Heart right ventricle (tissue), 16 donors: ENCODE measurements around the gene UQCC5. TPM values are rescaled to one million over a fixed set of nuclear protein-coding genes. Genes with fewer than 3 reads are reported as not detected.

Experiments
- ATAC-seq, 8 donors: fragments of 200-7000 bp; cut with Tn5 transposase; one replicate each; pipeline ENCODE4 v1.9.1; 2020; ENCODE audit warnings: mild to moderate bottlenecking in 8 of 8, moderate library complexity in 8 of 8, moderate number of reproducible peaks in 1 of 8
- DNase-seq, 2 donors: peaks; one replicate each; pipeline ENCODE4 v3.0.0-alpha.2; 2020
- H3K27ac ChIP-seq, 10 donors: fragments of 200-600 bp; sonication (generic) in 2 of 10; one replicate each; pipeline versions ENCODE4 v1.5.0 to v1.8.0; 2020 to 2022; ENCODE audit warnings: mild to moderate bottlenecking in 3 of 10
- H3K27me3 ChIP-seq, 7 donors: fragments of 200-600 bp; one replicate each; pipeline ENCODE4 v1.8.0; 2021 to 2022; ENCODE audit warnings: mild to moderate bottlenecking in 2 of 7
- H3K36me3 ChIP-seq, 9 donors: fragments of 200-600 bp; sonication (generic) in 1 of 9; one replicate each; pipeline versions ENCODE4 v1.5.0 to v1.8.0; 2020 to 2022; ENCODE audit warnings: mild to moderate bottlenecking in 2 of 9
- H3K4me1 ChIP-seq, 9 donors: fragments of 200-600 bp; sonication (generic) in 1 of 9; one replicate each; pipeline versions ENCODE4 v1.5.0 to v1.8.0; 2020 to 2022; ENCODE audit warnings: mild to moderate bottlenecking in 4 of 9
- H3K4me3 ChIP-seq, 10 donors: fragments of 200-600 bp; sonication (generic) in 2 of 10; one replicate each; pipeline versions ENCODE4 v1.5.0 to v1.8.0; 2020 to 2022; ENCODE audit warnings: mild to moderate bottlenecking in 7 of 10, moderate library complexity in 2 of 10
- H3K9me3 ChIP-seq, 11 donors: fragments of 200-600 bp in 10 of 11; sonication (generic) in 2 of 11; one replicate each; pipeline versions ENCODE4 v1.5.0 to v1.8.0; 2013 to 2022; ENCODE audit warnings: mild to moderate bottlenecking in 2 of 11, control low read depth in 1 of 11, moderate library complexity in 1 of 11
- WGBS, 2 donors: extraction: QIAGEN DNeasy Blood & Tissue Kit; methylation state at CpG; one replicate each; pipeline ENCODE4 v1.1.7; 2013; ENCODE audit warnings: inconsistent platforms in 1 of 2; 5-methylcytosine and 5-hydroxymethylcytosine counted together
- intact Hi-C, 10 donors: fragments of 100-400 bp; cut with DNase I; formaldehyde crosslinking; loops; one replicate each; pipeline versions ENCODE4 v1.11.1 to v1.14.2; 2022
- polyA plus RNA-seq, 2 donors: library from polyadenylated mRNA; stranded (reverse); fragments of 200-250 nt; gene quantifications; one replicate each; pipeline ENCODE4 v1.2.3, GENCODE V29; 2013
- total RNA-seq, 10 donors: library from RNA; stranded (reverse); fragmentation: NEBNext Ultra II Directional in 3 of 10; extraction: Animal tissue kit (Norgen Biotek cat#: 25700) in 3 of 10; gene quantifications; one replicate each; pipeline versions ENCODE4 v1.2.1 to v1.2.4, GENCODE V29; 2021 to 2023
- TF ChIP-seq, protein P1 (sequence below), 9 donors: fragments of 200-600 bp; sonication (generic) in 2 of 9; IDR thresholded peaks; one replicate each; pipeline versions ENCODE4 v1.5.0 to v1.8.0; 2021 to 2022; ENCODE audit warnings: antibody characterized with exemption in 9 of 9, mild to moderate bottlenecking in 5 of 9, moderate library complexity in 1 of 9
- donor health status: Arrhythmogenic right ventricular cardiomyopathy.
- donor health status: ischemic (EF 13 %, LVEDD 7.1; RV severe dilation, severe dysfunction).
- donor health status: healthy with polysubstance abuse.
- donor health status: DM: no; HTN: yes; CAD: no.
- donor health status: DM: no; HTN: no; CAD: no.
- donor health status: ischemic (EF 25% LVEDD 6.9; RV normal size, moderate dysfunction).
- donor health status: ischemic (EF 25% LVEDD 5.7; RV mildly dilated, moderate dysfunction).
- donor health status: healthy.
- donor health status: DM: yes; HTN: yes; CAD: no.
- donor health status: Ischemic cardiomyopathy.
- donor health status: ischemic (EF 35%, LVEDD 5.7; RV mildly dilated, moderate dysfunction).
- donor health status: nonischemic (EF 11% LVEDD 7.7; RV severe dilation, severe dysfunction).
- donor health status: DM: yes; HTN: yes; CAD: no.
- donor health status: PGD.
- donor health status: ischemic (EF 29% LVEDD 5.4; RV normal size, mild dysfunction).
- donor health status: nonischemic (EF 23%, LVEDD 6.1; RV moderate dilation, normal function).

UQCC5 gene
- total and polyA plus RNA-seq, 12 donors, result 30.2 to 147 (median 70.3) TPM

DNA sequence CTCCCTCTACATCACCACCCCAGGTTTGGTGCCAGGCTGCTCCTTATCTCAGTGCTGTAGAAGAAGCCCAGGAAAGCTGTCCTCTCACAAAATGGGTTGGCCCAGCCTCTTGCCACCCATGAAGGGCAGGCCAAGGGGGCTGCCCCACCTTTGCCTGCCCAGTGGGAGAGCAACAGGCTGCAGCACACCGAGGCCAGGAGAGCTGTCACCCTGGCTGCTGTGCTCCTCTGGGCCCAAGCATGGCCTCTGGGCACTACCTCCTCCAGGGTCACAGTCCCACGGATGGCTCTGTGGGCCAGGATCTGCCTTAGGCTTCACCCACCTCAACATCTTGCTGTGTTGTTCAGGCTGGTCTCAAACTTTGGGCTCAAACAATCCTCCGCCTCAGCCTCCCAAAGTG, 47.7 kb upstream of the UQCC5 start:
- intact Hi-C loops, result no loop called here
- WGBS, 2 donors, result 80% methylated on average over 3 of the region's 3 CpGs
- H3K9me3 ChIP-seq, result no peaks in the 10 kb centered on the region
- H3K4me1 ChIP-seq, result peaks cover 18 to 69% (median 59%) of the 10 kb centered on the region in 9 donors
- TF ChIP-seq, protein P1, sequence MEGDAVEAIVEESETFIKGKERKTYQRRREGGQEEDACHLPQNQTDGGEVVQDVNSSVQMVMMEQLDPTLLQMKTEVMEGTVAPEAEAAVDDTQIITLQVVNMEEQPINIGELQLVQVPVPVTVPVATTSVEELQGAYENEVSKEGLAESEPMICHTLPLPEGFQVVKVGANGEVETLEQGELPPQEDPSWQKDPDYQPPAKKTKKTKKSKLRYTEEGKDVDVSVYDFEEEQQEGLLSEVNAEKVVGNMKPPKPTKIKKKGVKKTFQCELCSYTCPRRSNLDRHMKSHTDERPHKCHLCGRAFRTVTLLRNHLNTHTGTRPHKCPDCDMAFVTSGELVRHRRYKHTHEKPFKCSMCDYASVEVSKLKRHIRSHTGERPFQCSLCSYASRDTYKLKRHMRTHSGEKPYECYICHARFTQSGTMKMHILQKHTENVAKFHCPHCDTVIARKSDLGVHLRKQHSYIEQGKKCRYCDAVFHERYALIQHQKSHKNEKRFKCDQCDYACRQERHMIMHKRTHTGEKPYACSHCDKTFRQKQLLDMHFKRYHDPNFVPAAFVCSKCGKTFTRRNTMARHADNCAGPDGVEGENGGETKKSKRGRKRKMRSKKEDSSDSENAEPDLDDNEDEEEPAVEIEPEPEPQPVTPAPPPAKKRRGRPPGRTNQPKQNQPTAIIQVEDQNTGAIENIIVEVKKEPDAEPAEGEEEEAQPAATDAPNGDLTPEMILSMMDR (IDR thresholded peaks at IDR 0.05), result no peak
- ATAC-seq (no peak), DNase-seq (no peak)
- peak overlapping the region in 1 of 10 donors; percentile 16 for H3K27ac ChIP-seq
- peaks cover 0 to 93% (median 70%) of the 10 kb centered on the region in 9 donors for H3K36me3 ChIP-seq
- H3K27me3 ChIP-seq, result no peaks in the 10 kb centered on the region
- H3K4me3 ChIP-seq, result no peak overlapping the region

DNA sequence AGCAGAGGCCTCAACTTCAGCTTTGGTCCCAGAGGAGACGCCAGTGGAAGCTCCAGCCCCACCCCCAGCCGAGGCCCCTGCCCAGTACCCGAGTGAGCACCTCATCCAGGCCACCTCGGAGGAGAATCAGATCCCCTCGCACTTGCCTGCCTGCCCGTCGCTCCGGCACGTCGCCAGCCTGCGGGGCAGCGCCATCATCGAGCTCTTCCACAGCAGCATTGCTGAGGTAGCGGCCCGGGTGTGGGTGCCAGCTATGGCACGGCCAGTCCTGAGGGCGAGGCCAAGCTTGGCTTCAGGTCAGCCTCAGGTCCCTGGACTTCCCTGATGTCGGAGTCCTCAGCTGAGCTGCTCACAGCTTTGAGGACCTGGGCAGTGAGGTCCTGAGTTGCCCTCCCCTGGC, 47.0 kb upstream of the UQCC5 start:
- Histone ChIP-seq H3K4me1 (peaks cover 14 to 69% (median 59%) of the 10 kb centered on the region in 9 donors), H3K9me3 (no peaks in the 10 kb centered on the region), H3K27me3 (no peaks in the 10 kb centered on the region), H3K27ac (peak overlapping the region in 6 of 10 donors; percentile 16 to 90 (median 75)), H3K4me3 (no peak overlapping the region), H3K36me3 (peaks cover 0 to 91% (median 70%) of the 10 kb centered on the region in 9 donors)
- ATAC-seq (no peak), DNase-seq (no peak)
- intact Hi-C loops, result no loop called here
- TF ChIP-seq, protein P1 (IDR thresholded peaks at IDR 0.05), result no peak
- WGBS, 2 donors, result 85 to 91% methylated on average over 18 of the region's 18 CpGs

DNA sequence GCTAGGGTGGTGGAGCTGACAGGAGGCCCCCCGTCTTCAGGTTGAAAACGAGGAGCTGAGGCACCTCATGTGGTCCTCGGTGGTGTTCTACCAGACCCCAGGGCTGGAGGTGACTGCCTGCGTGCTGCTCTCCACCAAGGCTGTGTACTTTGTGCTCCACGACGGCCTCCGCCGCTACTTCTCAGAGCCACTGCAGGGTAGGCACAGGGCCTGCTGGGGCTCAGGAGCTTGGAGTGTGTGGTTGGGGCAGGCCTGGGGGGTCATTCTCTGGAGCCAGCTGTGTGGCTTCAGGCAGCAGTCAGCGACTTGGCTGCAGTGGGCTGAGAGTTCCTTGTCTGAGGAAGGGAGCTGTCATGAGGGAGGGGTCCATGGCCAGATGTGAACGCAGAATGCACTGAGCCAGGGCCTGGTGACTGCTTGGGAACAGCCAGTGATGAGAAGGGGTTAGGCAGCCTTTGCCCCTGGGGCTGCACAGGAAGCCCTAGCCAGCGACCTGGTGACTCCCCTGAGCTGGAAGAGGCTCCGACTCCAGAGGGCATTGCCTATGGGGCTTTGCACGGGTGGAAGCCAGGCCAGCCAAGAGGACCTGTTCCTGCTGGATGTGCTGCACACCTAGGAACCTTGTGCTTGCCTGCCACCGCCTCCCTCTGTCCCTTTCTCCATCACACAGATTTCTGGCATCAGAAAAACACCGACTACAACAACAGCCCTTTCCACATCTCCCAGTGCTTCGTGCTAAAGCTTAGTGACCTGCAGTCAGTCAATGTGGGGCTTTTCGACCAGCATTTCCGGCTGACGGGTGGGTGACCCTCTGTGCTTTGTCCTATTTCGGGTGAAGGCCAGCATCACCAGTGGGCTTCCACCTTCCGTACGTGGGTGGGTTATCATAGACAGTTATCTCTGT, 46.1 kb upstream of the UQCC5 start:
- Histone ChIP-seq H3K9me3 (no peaks in the 10 kb centered on the region), H3K4me1 (peaks cover 8 to 69% (median 59%) of the 10 kb centered on the region in 9 donors)
- 68 to 69% methylated on average over 22 of the region's 22 CpGs for WGBS, 2 donors

DNA sequence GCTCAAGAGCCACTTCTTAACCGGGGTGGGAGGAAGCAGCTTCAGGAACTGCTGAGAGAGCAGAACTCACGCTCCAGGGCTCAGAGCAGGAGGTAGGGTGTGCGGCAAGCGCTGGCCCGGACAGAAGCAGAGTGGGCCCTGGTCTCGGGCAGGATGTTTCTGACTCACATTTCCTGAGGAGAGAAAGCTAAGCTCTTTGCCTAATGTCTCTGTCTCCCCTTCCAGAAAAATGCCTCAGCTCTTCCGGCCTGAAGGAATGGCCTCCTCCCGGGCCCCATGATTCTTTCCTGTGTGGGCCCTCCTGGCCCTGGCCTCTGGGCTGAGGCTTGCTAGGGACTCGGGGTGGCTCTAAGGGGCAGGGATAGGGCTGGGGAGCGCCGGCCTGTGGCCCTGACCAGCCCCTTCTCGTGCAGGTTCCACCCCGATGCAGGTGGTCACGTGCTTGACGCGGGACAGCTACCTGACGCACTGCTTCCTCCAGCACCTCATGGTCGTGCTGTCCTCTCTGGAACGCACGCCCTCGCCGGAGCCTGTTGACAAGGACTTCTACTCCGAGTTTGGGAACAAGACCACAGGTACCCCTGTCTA, 45.4 kb upstream of the UQCC5 start:
- ATAC-seq (peak; percentile 31 to 74 (median 58)), DNase-seq (peak; percentile 50 to 56)
- TF ChIP-seq, protein P1 (IDR thresholded peaks at IDR 0.05), result no peak
- Histone ChIP-seq H3K27ac (peak overlapping the region; percentile 35 to 90 (median 72)), H3K9me3 (no peaks in the 10 kb centered on the region), H3K27me3 (no peaks in the 10 kb centered on the region), H3K4me3 (no peak overlapping the region), H3K4me1 (peaks cover 6 to 72% (median 62%) of the 10 kb centered on the region in 9 donors), H3K36me3 (peaks cover 0 to 78% (median 64%) of the 10 kb centered on the region in 9 donors)
- WGBS, 2 donors, result 63 to 73% methylated on average over 23 of the region's 23 CpGs
- intact Hi-C loops, result loop anchor here in 3 of 10 donors (5.0 kb wide), 3 partner anchors 36 to 46 kb away; partner anchors contain the start of genes NT5DC2 (in 1 of the 3) and UQCC5 (in 1 of the 3)

More for the DNA sequence above, 46.1 kb upstream of the UQCC5 start:
- ATAC-seq, result no peak
- Histone ChIP-seq H3K27ac (peak overlapping the region in 9 of 10 donors; percentile 54 to 90 (median 73)), H3K4me3 (no peak overlapping the region), H3K36me3 (peaks cover 0 to 85% (median 70%) of the 10 kb centered on the region in 9 donors), H3K27me3 (no peaks in the 10 kb centered on the region)
- no peak for DNase-seq
- intact Hi-C loops, result loop anchor here in 3 of 10 donors (5.0 kb wide), 3 partner anchors 37 to 47 kb away; partner anchors contain the start of genes NT5DC2 (in 1 of the 3) and UQCC5 (in 1 of the 3)
- TF ChIP-seq, protein P1 (IDR thresholded peaks at IDR 0.05), result no peak
